Neutrophil (primary cell): Measurements from ENCODE around the gene HPCA.

Source experiments
- H3K27ac ChIP-seq: fragments of 200-600 bp; sonication (generic); 2 replicates; pipeline ENCODE4 v1.5.1; 2016; ENCODE audit warnings: mild to moderate bottlenecking, moderate library complexity
- H3K27me3 ChIP-seq: fragments of 200-600 bp; sonication (generic); 2 replicates; pipeline ENCODE4 v1.6.0; 2016; ENCODE audit warnings: mild to moderate bottlenecking
- H3K36me3 ChIP-seq: fragments of 200-600 bp; sonication (generic); 2 replicates; pipeline ENCODE4 v1.5.1; 2017
- H3K4me1 ChIP-seq, 2 experiments: fragments of 200-600 bp in 1 of 2; sonication (generic) in 1 of 2; 1 replicate in 1 of 2; 2 replicates in 1 of 2; pipeline versions ENCODE4 v1.5.1 to v1.6.1; 2013 to 2016; ENCODE audit warnings: low read depth in 1 of 2, low read length in 1 of 2, mild to moderate bottlenecking in 1 of 2, moderate library complexity in 1 of 2; ENCODE audit not compliant: control insufficient read depth in 1 of 2, insufficient read depth in 1 of 2
- H3K4me3 ChIP-seq, 2 experiments: fragments of 200-600 bp in 1 of 2; sonication (generic) in 1 of 2; 1 replicate in 1 of 2; 2 replicates in 1 of 2; pipeline ENCODE4 v1.5.1; 2013 to 2016; ENCODE audit warnings: low read depth in 1 of 2, low read length in 1 of 2, mild to moderate bottlenecking in 1 of 2, moderate library complexity in 1 of 2
- H3K9me3 ChIP-seq: fragments of 200-600 bp; sonication (generic); 2 replicates; pipeline ENCODE4 v1.5.1; 2016
- CTCF ChIP-seq: fragments of 200-600 bp; sonication (generic); IDR thresholded peaks from 2 replicates; pipeline ENCODE4 v1.5.1; 2016; ENCODE audit warnings: antibody characterized with exemption

HPCA gene

DNA sequence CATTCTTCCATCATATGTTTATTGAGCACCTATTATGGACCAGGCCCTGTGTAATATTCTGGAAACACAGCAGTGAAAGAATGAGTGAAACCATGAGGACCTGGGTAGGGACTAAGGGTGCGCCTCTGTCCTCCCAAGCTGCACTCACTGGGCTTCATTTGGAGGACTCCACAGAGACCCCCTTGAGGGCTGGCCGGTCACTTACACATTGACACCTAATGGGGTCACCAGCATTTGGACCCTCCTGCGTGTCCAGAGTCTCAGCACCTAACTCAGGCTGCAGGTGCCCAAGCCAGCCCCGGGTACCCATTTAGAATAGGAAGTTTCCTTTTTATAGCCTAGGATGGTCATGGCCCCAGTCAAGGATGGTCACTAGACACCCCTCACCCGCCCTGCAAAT lies 12.8 kb upstream of the HPCA start:
- TF ChIP-seq CTCF: no peak
- no peaks in the 10 kb centered on the region for H3K36me3 ChIP-seq
- H3K9me3 ChIP-seq: no peaks in the 10 kb centered on the region
- no peak overlapping the region for H3K27ac ChIP-seq
- no peaks in the 10 kb centered on the region for H3K4me1 ChIP-seq
- no peak overlapping the region for H3K4me3 ChIP-seq
- peaks cover 98% of the 10 kb centered on the region for H3K27me3 ChIP-seq

- Histone ChIP-seq H3K4me3 (no peak overlapping the region), H3K9me3 (no peaks in the 10 kb centered on the region), H3K36me3 (no peaks in the 10 kb centered on the region), H3K4me1 (no peaks in the 10 kb centered on the region), H3K27ac (no peak overlapping the region), H3K27me3 (peaks cover 93% of the 10 kb centered on the region)
- TF ChIP-seq CTCF: no peak
Observed at GRCh38 chr1:32874860-32875752, 11.2 kb upstream of the HPCA start.

- Histone ChIP-seq H3K27ac (no peak overlapping the region), H3K4me3 (no peak overlapping the region), H3K4me1 (no peaks in the 10 kb centered on the region), H3K9me3 (no peaks in the 10 kb centered on the region), H3K36me3 (no peaks in the 10 kb centered on the region), H3K27me3 (peaks cover 92% of the 10 kb centered on the region)
- peak; percentile 90 for TF ChIP-seq CTCF
Observed at GRCh38 chr1:32876341-32877210, 9.7 kb upstream of the HPCA start.

DNA sequence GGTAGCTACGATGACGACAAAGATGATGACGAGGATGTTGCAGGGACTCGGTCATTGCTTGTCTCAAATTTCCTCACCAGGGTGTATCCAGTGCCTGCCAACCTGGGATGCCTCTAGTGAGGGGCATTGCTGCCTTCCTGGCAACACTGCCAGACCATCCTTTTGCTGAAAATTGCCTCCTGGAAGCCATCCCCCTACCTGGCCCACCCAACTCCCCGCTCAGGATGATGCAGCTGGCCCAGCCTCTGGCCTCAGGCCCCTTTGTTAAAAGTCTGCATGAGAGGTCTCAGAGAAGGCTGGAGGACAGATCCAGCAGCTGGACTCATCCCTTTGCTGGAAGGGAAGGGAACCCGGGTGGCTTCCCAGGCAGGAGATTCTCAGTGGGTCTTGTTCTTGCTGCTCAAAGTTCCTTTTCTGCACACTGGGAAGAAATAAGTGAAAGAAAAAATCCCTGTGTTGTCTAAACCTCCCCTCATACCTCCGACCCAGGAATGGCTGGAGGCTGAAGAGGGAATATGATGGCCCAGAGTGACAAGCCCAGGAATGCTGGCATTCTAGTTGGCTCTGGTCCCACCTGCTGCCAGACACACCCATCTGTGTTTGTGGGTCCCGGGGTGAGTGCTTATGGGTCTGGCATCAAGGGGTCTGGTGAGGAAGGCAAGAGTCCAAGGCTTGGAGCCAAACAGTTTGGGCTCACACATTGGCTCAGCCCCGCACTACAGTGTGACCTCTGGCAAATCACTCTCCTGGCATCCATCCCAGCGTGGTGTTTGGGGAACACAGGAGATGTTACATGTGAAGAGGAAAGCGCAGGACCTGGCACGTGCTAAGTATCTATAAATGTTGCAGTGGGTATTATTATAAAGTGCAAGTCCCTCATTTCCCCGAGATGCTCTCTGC lies 8.8 kb upstream of the HPCA start:
- TF ChIP-seq CTCF: no peak
- Histone ChIP-seq H3K9me3 (no peaks in the 10 kb centered on the region), H3K27ac (no peak overlapping the region), H3K36me3 (no peaks in the 10 kb centered on the region), H3K27me3 (peaks cover 92% of the 10 kb centered on the region), H3K4me1 (no peaks in the 10 kb centered on the region), H3K4me3 (no peak overlapping the region)

DNA sequence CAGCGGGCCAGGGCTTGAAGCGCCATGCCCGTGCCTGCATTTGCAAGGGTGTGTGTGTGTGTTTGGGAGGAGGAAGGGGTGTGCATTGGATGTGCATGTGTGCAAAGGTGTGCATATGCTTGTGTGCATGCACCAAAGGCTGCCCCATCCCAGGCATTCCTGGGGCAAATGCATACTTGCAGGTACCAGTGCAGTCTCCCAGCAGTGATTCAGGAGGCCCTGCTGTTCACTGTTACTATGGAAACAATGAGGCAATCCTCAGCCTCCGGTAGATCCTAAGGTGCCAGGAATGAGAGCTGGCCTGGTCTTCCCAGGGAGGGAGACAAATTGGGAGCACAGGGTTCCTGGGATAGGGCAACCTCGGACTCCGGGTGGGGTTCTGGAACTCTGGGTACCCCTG lies 8.1 kb upstream of the HPCA start:
- no peak overlapping the region for H3K27ac ChIP-seq
- H3K9me3 ChIP-seq: no peaks in the 10 kb centered on the region
- TF ChIP-seq CTCF: no peak
- H3K36me3 ChIP-seq: no peaks in the 10 kb centered on the region
- H3K4me1 ChIP-seq: no peaks in the 10 kb centered on the region
- H3K4me3 ChIP-seq: no peak overlapping the region
- H3K27me3 ChIP-seq: peaks cover 92% of the 10 kb centered on the region
